ENCODE data around the gene GATM.
A peak's percentile ranks its signal among the peaks of the same experiment; 100 is the strongest.

Gene GATM

DNA sequence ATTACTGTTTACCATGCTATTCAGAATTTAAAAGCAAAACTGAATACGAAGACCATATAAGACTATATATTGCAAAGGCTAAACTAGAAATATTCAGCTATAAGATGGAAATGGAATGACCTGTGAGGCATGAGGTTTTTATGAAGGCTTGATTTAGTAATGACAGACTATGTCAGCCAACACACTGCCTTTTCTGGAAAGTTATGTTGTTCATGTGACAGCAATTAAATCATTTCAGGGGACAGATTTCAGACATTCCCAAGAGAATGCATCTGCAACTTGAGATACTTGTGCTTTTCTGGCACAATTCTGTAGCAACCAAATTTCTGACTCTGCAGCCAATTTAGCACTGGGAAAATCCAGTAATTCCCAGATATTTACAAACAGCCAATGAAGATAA lies 8.6 kb upstream of the GATM start:
- Histone ChIP-seq H3K27me3 (peaks cover 90% of the 10 kb centered on the region), H3K4me1 (ENCODE audit: control insufficient read depth in 1 of 2, insufficient read depth in 1 of 2, low read depth in 1 of 2, low read length in 1 of 2) (no peaks in the 10 kb centered on the region), H3K27ac (no peak overlapping the region), H3K4me3 (ENCODE audit: low read depth in 1 of 2, low read length in 1 of 2) (no peak overlapping the region), H3K9me3 (no peaks in the 10 kb centered on the region), H3K36me3 (no peaks in the 10 kb centered on the region)
- TF ChIP-seq, protein P1, sequence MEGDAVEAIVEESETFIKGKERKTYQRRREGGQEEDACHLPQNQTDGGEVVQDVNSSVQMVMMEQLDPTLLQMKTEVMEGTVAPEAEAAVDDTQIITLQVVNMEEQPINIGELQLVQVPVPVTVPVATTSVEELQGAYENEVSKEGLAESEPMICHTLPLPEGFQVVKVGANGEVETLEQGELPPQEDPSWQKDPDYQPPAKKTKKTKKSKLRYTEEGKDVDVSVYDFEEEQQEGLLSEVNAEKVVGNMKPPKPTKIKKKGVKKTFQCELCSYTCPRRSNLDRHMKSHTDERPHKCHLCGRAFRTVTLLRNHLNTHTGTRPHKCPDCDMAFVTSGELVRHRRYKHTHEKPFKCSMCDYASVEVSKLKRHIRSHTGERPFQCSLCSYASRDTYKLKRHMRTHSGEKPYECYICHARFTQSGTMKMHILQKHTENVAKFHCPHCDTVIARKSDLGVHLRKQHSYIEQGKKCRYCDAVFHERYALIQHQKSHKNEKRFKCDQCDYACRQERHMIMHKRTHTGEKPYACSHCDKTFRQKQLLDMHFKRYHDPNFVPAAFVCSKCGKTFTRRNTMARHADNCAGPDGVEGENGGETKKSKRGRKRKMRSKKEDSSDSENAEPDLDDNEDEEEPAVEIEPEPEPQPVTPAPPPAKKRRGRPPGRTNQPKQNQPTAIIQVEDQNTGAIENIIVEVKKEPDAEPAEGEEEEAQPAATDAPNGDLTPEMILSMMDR (IDR thresholded peaks at IDR 0.05), result no peak

- Histone ChIP-seq H3K4me1 (ENCODE audit: control insufficient read depth in 1 of 2, insufficient read depth in 1 of 2, low read depth in 1 of 2, low read length in 1 of 2) (no peaks in the 10 kb centered on the region), H3K9me3 (no peaks in the 10 kb centered on the region), H3K27me3 (peaks cover 90% of the 10 kb centered on the region), H3K36me3 (no peaks in the 10 kb centered on the region), H3K27ac (no peak overlapping the region), H3K4me3 (ENCODE audit: low read depth in 1 of 2, low read length in 1 of 2) (no peak overlapping the region)
- TF ChIP-seq, protein P1 (IDR thresholded peaks at IDR 0.05), result no peak
Observed at GRCh38 chr15:45386420-45386819, 8.1 kb upstream of the GATM start.

DNA sequence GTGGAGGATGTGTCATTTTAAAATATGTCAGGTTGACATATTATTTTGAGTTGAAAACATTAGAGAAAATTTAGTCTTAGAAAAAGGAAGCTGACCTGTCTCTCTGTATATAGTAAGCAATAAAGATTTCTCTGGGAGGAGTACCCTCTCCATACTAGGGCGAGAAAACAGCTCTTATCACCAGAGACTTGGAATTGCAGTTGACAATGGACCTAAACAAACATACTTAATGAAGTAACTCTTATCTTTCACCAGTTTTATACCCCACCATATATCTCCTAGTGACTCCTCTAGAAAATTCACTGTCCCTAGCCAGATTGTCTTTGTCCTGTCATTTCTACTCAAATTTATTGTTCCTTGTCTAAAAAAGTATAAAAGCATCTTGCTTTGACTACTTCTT lies 7.2 kb upstream of the GATM start:
- Histone ChIP-seq H3K36me3 (no peaks in the 10 kb centered on the region), H3K4me3 (ENCODE audit: low read depth in 1 of 2, low read length in 1 of 2) (no peak overlapping the region), H3K4me1 (ENCODE audit: control insufficient read depth in 1 of 2, insufficient read depth in 1 of 2, low read depth in 1 of 2, low read length in 1 of 2) (no peaks in the 10 kb centered on the region), H3K27ac (no peak overlapping the region), H3K27me3 (peaks cover 95% of the 10 kb centered on the region), H3K9me3 (no peaks in the 10 kb centered on the region)
- TF ChIP-seq, protein P1 (IDR thresholded peaks at IDR 0.05), result no peak

DNA sequence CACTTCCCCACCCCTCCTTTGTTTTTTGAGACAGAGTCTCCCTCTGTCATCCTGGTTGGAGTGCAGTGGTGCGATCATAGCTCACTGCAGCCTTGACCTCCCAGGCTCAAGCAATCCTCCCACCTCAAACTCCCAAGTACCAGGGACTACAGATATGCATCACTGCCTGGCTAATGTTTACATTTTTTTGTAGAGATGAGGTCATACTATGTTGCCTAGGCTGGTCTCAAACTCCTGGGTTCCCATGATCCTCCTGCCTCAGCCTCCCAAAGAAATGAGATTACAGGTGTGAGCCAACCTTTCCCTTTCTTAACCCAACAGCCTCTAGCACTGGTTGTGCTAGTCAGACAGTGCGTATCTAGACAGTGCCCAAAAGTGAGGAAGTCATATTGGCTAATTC lies 6.4 kb upstream of the GATM start:
- no peaks in the 10 kb centered on the region for H3K4me1 ChIP-seq (ENCODE audit: control insufficient read depth in 1 of 2, insufficient read depth in 1 of 2, low read depth in 1 of 2, low read length in 1 of 2)
- TF ChIP-seq, protein P1 (IDR thresholded peaks at IDR 0.05), result no peak
- no peaks in the 10 kb centered on the region for H3K36me3 ChIP-seq
- no peak overlapping the region for H3K27ac ChIP-seq
- no peak overlapping the region for H3K4me3 ChIP-seq (ENCODE audit: low read depth in 1 of 2, low read length in 1 of 2)
- H3K9me3 ChIP-seq, result no peaks in the 10 kb centered on the region
- peaks cover 95% of the 10 kb centered on the region for H3K27me3 ChIP-seq

DNA sequence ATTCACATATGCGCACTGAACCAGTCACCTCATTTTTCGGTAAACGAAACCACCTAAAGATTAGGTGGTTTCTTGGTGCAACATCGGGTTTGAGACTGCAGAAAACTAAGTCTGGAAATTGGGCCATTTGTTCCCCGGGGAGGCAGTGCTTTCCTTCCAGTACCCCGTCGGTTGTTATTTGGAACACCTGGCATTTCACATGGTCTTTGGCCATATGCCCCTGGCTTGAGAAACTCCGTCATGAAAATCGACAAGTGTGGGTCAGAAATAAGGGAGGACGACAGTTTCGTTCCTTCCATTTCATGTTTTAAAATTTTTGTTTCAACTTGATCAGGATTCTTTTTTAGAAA lies 544 bp upstream of the GATM start:
- peaks cover 10 to 15% of the 10 kb centered on the region in 2 experiments for H3K4me1 ChIP-seq (ENCODE audit: control insufficient read depth in 1 of 2, insufficient read depth in 1 of 2, low read depth in 1 of 2, low read length in 1 of 2)
- no peaks in the 10 kb centered on the region for H3K9me3 ChIP-seq
- H3K27me3 ChIP-seq, result peaks cover 95% of the 10 kb centered on the region
- H3K36me3 ChIP-seq, result no peaks in the 10 kb centered on the region
- H3K4me3 ChIP-seq (ENCODE audit: low read depth in 1 of 2, low read length in 1 of 2), result peak overlapping the region in 1 of 2 experiments; percentile 49
- no peak overlapping the region for H3K27ac ChIP-seq
- TF ChIP-seq, protein P1 (IDR thresholded peaks at IDR 0.05), result no peak

- Histone ChIP-seq H3K36me3 (no peaks in the 10 kb centered on the region), H3K27ac (no peak overlapping the region), H3K27me3 (peaks cover 84% of the 10 kb centered on the region), H3K4me3 (ENCODE audit: low read depth in 1 of 2, low read length in 1 of 2) (peak overlapping the region in 1 of 2 experiments; percentile 49), H3K4me1 (ENCODE audit: control insufficient read depth in 1 of 2, insufficient read depth in 1 of 2, low read depth in 1 of 2, low read length in 1 of 2) (peaks cover 10 to 15% of the 10 kb centered on the region in 2 experiments), H3K9me3 (no peaks in the 10 kb centered on the region)
- TF ChIP-seq, protein P1 (IDR thresholded peaks at IDR 0.05), result no peak
Observed at GRCh38 chr15:45377609-45378148, 665 bp downstream of the GATM start.

Measured in neutrophil (primary cell).